C4-2B (cell line): Measurements from ENCODE around the gene MTPN.

ENCODE experiments used
- H3K27ac ChIP-seq: fragments of 450-650 bp; 2 replicates; pipeline ENCODE4 v1.5.1; 2017
- CTCF ChIP-seq: fragments of 450-650 bp; conservative IDR thresholded peaks from 2 replicates; pipeline ENCODE4 v1.5.1; 2017; ENCODE audit warnings: mild to moderate bottlenecking
- ZFX ChIP-seq: fragments of 450-650 bp; IDR thresholded peaks from 2 replicates; pipeline ENCODE4 v1.6.1; 2017

The MTPN gene

GRCh38 chr7:136015638-136016037 lies 38.5 kb upstream of the MTPN start:
- no peak for TF ChIP-seq CTCF
- no peak for TF ChIP-seq ZFX
- H3K27ac ChIP-seq, result no peak overlapping the region

- TF ChIP-seq ZFX (no peak), CTCF (no peak)
- no peak overlapping the region for H3K27ac ChIP-seq
Measured at GRCh38 chr7:136014659-136015058, 37.5 kb upstream of the MTPN start.

GRCh38 chr7:136012238-136012637 lies 35.1 kb upstream of the MTPN start:
- TF ChIP-seq ZFX (no peak), CTCF (no peak)
- no peak overlapping the region for H3K27ac ChIP-seq

GRCh38 chr7:136009488-136010079 lies 32.4 kb upstream of the MTPN start:
- TF ChIP-seq CTCF (peak; percentile 90), ZFX (no peak)
- H3K27ac ChIP-seq, result no peak overlapping the region

GRCh38 chr7:136006208-136006607 lies 29.0 kb upstream of the MTPN start:
- TF ChIP-seq CTCF (no peak), ZFX (no peak)
- no peak overlapping the region for H3K27ac ChIP-seq

GRCh38 chr7:136004083-136004482 lies 26.9 kb upstream of the MTPN start:
- TF ChIP-seq CTCF (no peak), ZFX (no peak)
- no peak overlapping the region for H3K27ac ChIP-seq

GRCh38 chr7:136002802-136003201 lies 25.6 kb upstream of the MTPN start:
- TF ChIP-seq ZFX, result no peak
- TF ChIP-seq CTCF, result no peak
- H3K27ac ChIP-seq, result no peak overlapping the region
